Neuronal stem cell (in vitro differentiated cells): ENCODE data around the gene CAPN11.

ENCODE experiments used
- DNase-seq: peaks from one replicate; pipeline ENCODE4 v3.0.0-alpha.2; 2013; ENCODE audit warnings: low spot score
- H2AFZ ChIP-seq: one replicate; pipeline ENCODE4 v1.6.1; 2013; ENCODE audit warnings: mild to moderate bottlenecking, low read length, inconsistent platforms
- H2AK5ac ChIP-seq: 2 replicates; pipeline ENCODE4 v1.6.1; 2013; ENCODE audit warnings: low read depth, mild to moderate bottlenecking, inconsistent platforms, low read length, moderate library complexity, mixed read lengths
- H2BK120ac ChIP-seq: 2 replicates; pipeline ENCODE4 v1.6.1; 2013; ENCODE audit warnings: low read depth, mild to moderate bottlenecking, inconsistent platforms, low read length, moderate library complexity, mixed read lengths
- H2BK12ac ChIP-seq: one replicate; pipeline ENCODE4 v1.6.1; 2013; ENCODE audit warnings: low read length, inconsistent platforms
- H2BK15ac ChIP-seq: 2 replicates; pipeline ENCODE4 v1.6.1; 2013; ENCODE audit warnings: mild to moderate bottlenecking, low read length, inconsistent platforms, mixed read lengths
- H2BK5ac ChIP-seq: one replicate; pipeline ENCODE4 v1.6.1; 2013; ENCODE audit warnings: inconsistent platforms, mild to moderate bottlenecking, low read length, moderate library complexity
- H3K14ac ChIP-seq: one replicate; pipeline ENCODE4 v1.6.1; 2013; ENCODE audit warnings: low read length, inconsistent platforms
- H3K18ac ChIP-seq: 2 replicates; pipeline ENCODE4 v1.6.1; 2013; ENCODE audit warnings: low read length, inconsistent platforms
- H3K23ac ChIP-seq: 2 replicates; pipeline ENCODE4 v1.6.1; 2013; ENCODE audit warnings: low read depth, mild to moderate bottlenecking, mixed read lengths, low read length, inconsistent platforms; ENCODE audit not compliant: poor library complexity
- H3K27ac ChIP-seq: replicated peaks from 3 replicates; pipeline ENCODE4 v1.5.1; 2013; ENCODE audit warnings: low read length, inconsistent platforms
- H3K27me3 ChIP-seq, 3 experiments: 2 replicates each; pipeline ENCODE4 v1.6.1; 2013; ENCODE audit warnings: low read length in 3 of 3, mild to moderate bottlenecking in 2 of 3, inconsistent platforms in 1 of 3, low read depth in 1 of 3, mixed read lengths in 1 of 3, moderate library complexity in 1 of 3; ENCODE audit not compliant: control insufficient read depth in 3 of 3, insufficient read depth in 3 of 3
- H3K36me3 ChIP-seq, 2 donors: replicated peaks in 1 of 2; 2 replicates each; pipeline ENCODE4 v1.6.1; 2013; ENCODE audit warnings: low read length in 2 of 2; ENCODE audit not compliant: control insufficient read depth in 2 of 2, insufficient read depth in 2 of 2
- H3K4ac ChIP-seq: 2 replicates; pipeline ENCODE4 v1.6.1; 2013; ENCODE audit warnings: inconsistent platforms, mild to moderate bottlenecking, low read length, moderate library complexity
- H3K4me1 ChIP-seq, 2 donors: 1 replicate in 1 of 2; 2 replicates in 1 of 2; pipeline ENCODE4 v1.6.1; 2013; ENCODE audit warnings: low read length in 2 of 2, low read depth in 1 of 2; ENCODE audit not compliant: control insufficient read depth in 2 of 2, insufficient read depth in 1 of 2
- H3K4me2 ChIP-seq: one replicate; pipeline ENCODE4 v1.6.1; 2013; ENCODE audit warnings: mild to moderate bottlenecking, low read length, inconsistent platforms; ENCODE audit not compliant: insufficient read depth, poor library complexity, severe bottlenecking
- H3K4me3 ChIP-seq, 2 donors: 2 replicates each; pipeline ENCODE4 v1.5.1; 2013; ENCODE audit warnings: low read length in 2 of 2, mild to moderate bottlenecking in 2 of 2, inconsistent platforms in 1 of 2, moderate library complexity in 1 of 2
- H3K79me1 ChIP-seq: one replicate; pipeline ENCODE4 v1.6.1; 2013; ENCODE audit warnings: low read depth, mild to moderate bottlenecking, inconsistent platforms, low read length, moderate library complexity
- H3K9ac ChIP-seq: one replicate; pipeline ENCODE4 v1.6.1; 2013; ENCODE audit warnings: mild to moderate bottlenecking, low read depth, low read length, inconsistent platforms; ENCODE audit not compliant: poor library complexity
- H3K9me3 ChIP-seq, 2 donors: replicated peaks in 1 of 2; 2 replicates each; pipeline versions ENCODE3 to v1.6.1; 2013; ENCODE audit warnings: low read length in 2 of 2, mild to moderate bottlenecking in 2 of 2, inconsistent platforms in 1 of 2, low read depth in 1 of 2, mixed read lengths in 1 of 2, moderate library complexity in 1 of 2; ENCODE audit not compliant: control insufficient read depth in 2 of 2, insufficient read depth in 1 of 2
- H4K8ac ChIP-seq: one replicate; pipeline ENCODE4 v1.6.1; 2013; ENCODE audit warnings: low read depth, mild to moderate bottlenecking, inconsistent platforms, low read length, moderate library complexity
- H4K91ac ChIP-seq: one replicate; pipeline ENCODE4 v1.6.1; 2013; ENCODE audit warnings: low read length, low read depth, mild to moderate bottlenecking, inconsistent platforms; ENCODE audit not compliant: poor library complexity
- WGBS, 2 donors: extraction: QIAGEN DNeasy Blood & Tissue Kit; methylation state at CpG; one replicate each; pipeline ENCODE4 v1.1.7; 2013; ENCODE audit warnings: missing lambda C conversion rate in 2 of 2, mixed read lengths in 1 of 2; ENCODE audit not compliant: insufficient read length in 2 of 2, insufficient replicate concordance in 1 of 2; ENCODE audit errors: extremely low coverage in 2 of 2; 5-methylcytosine and 5-hydroxymethylcytosine counted together

The CAPN11 gene

GRCh38 chr6:44147256-44147655 is 11.4 kb upstream of the CAPN11 start:
- peak overlapping the region; percentile 15 for H3K9ac ChIP-seq
- no peak overlapping the region for H3K4me2 ChIP-seq
- H3K14ac ChIP-seq, result no peak overlapping the region
- no peak overlapping the region for H2BK120ac ChIP-seq
- no peaks in the 10 kb centered on the region for H3K27me3 ChIP-seq
- H4K8ac ChIP-seq, result no peak overlapping the region
- H3K4me3 ChIP-seq, result no peak overlapping the region
- H2BK12ac ChIP-seq, result no peak overlapping the region
- DNase-seq, result no peak
- H3K9me3 ChIP-seq, result no peaks in the 10 kb centered on the region
- H2AK5ac ChIP-seq, result no peak overlapping the region
- H3K4ac ChIP-seq, result no peak overlapping the region
- H3K27ac ChIP-seq, result no peak overlapping the region
- no CpG with 5 or more reads among the region's 7 CpGs for WGBS, 2 donors
- H3K79me1 ChIP-seq, result peaks cover 2% of the 10 kb centered on the region
- H2BK5ac ChIP-seq, result no peak overlapping the region
- no peak overlapping the region for H3K18ac ChIP-seq
- no peak overlapping the region for H4K91ac ChIP-seq
- H3K4me1 ChIP-seq, result peaks cover 0 to 2% of the 10 kb centered on the region in 2 donors
- peaks cover 29 to 47% of the 10 kb centered on the region in 2 donors for H3K36me3 ChIP-seq
- peak overlapping the region; percentile 61 for H3K23ac ChIP-seq
- no peak overlapping the region for H2BK15ac ChIP-seq
- H2AFZ ChIP-seq, result no peak overlapping the region

GRCh38 chr6:44148306-44148705 is 10.3 kb upstream of the CAPN11 start:
- H3K23ac ChIP-seq, result no peak overlapping the region
- H3K27me3 ChIP-seq, result no peaks in the 10 kb centered on the region
- peaks cover 0 to 2% of the 10 kb centered on the region in 2 donors for H3K4me1 ChIP-seq
- H2AFZ ChIP-seq, result no peak overlapping the region
- H4K8ac ChIP-seq, result no peak overlapping the region
- H3K18ac ChIP-seq, result no peak overlapping the region
- H3K27ac ChIP-seq, result no peak overlapping the region
- no peak overlapping the region for H3K4ac ChIP-seq
- no peak overlapping the region for H2BK5ac ChIP-seq
- no peak overlapping the region for H3K14ac ChIP-seq
- no peaks in the 10 kb centered on the region for H3K9me3 ChIP-seq
- H3K4me2 ChIP-seq, result no peak overlapping the region
- H3K79me1 ChIP-seq, result peaks cover 2% of the 10 kb centered on the region
- no peak overlapping the region for H2BK12ac ChIP-seq
- no peak overlapping the region for H4K91ac ChIP-seq
- no CpG with 5 or more reads among the region's 9 CpGs for WGBS, 2 donors
- H2BK120ac ChIP-seq, result no peak overlapping the region
- no peak overlapping the region for H2BK15ac ChIP-seq
- peak overlapping the region in 1 of 2 donors; percentile 47 for H3K4me3 ChIP-seq
- peaks cover 31 to 54% of the 10 kb centered on the region in 2 donors for H3K36me3 ChIP-seq
- no peak overlapping the region for H2AK5ac ChIP-seq
- no peak overlapping the region for H3K9ac ChIP-seq
- DNase-seq, result no peak

GRCh38 chr6:44149369-44150012 is 9.1 kb upstream of the CAPN11 start:
- Histone ChIP-seq H3K79me1 (peaks cover 4% of the 10 kb centered on the region), H2BK15ac (no peak overlapping the region), H3K14ac (no peak overlapping the region), H4K8ac (no peak overlapping the region), H4K91ac (no peak overlapping the region), H3K4me3 (peak overlapping the region in 1 of 2 donors; percentile 5), H3K23ac (no peak overlapping the region), H3K4me2 (no peak overlapping the region), H3K27me3 (no peaks in the 10 kb centered on the region), H3K4me1 (peaks cover 0 to 2% of the 10 kb centered on the region in 2 donors), H2BK120ac (no peak overlapping the region), H3K27ac (no peak overlapping the region), H3K18ac (no peak overlapping the region), H2AFZ (no peak overlapping the region), H2BK12ac (no peak overlapping the region), H3K36me3 (peaks cover 29 to 46% of the 10 kb centered on the region in 2 donors), H3K4ac (no peak overlapping the region), H3K9me3 (no peaks in the 10 kb centered on the region), H3K9ac (no peak overlapping the region), H2AK5ac (no peak overlapping the region), H2BK5ac (no peak overlapping the region)
- DNase-seq, result no peak
- no CpG with 5 or more reads among the region's 7 CpGs for WGBS, 2 donors

- H3K4ac ChIP-seq, result no peak overlapping the region
- H3K4me2 ChIP-seq, result no peak overlapping the region
- no peaks in the 10 kb centered on the region for H3K27me3 ChIP-seq
- H2AK5ac ChIP-seq, result no peak overlapping the region
- no peak overlapping the region for H2AFZ ChIP-seq
- H3K4me1 ChIP-seq, result peaks cover 0 to 2% of the 10 kb centered on the region in 2 donors
- no peak overlapping the region for H2BK120ac ChIP-seq
- no peak overlapping the region for H3K4me3 ChIP-seq
- no peaks in the 10 kb centered on the region for H3K9me3 ChIP-seq
- no peak overlapping the region for H2BK5ac ChIP-seq
- no peak overlapping the region for H4K8ac ChIP-seq
- no peak overlapping the region for H2BK15ac ChIP-seq
- no peak for DNase-seq
- no CpG with 5 or more reads among the region's 3 CpGs for WGBS, 2 donors
- H3K9ac ChIP-seq, result no peak overlapping the region
- no peak overlapping the region for H3K23ac ChIP-seq
- H3K18ac ChIP-seq, result no peak overlapping the region
- H2BK12ac ChIP-seq, result no peak overlapping the region
- peaks cover 30 to 45% of the 10 kb centered on the region in 2 donors for H3K36me3 ChIP-seq
- no peak overlapping the region for H4K91ac ChIP-seq
- H3K79me1 ChIP-seq, result peaks cover 4% of the 10 kb centered on the region
- no peak overlapping the region for H3K27ac ChIP-seq
- no peak overlapping the region for H3K14ac ChIP-seq
Observed at GRCh38 chr6:44150317-44150917, 8.2 kb upstream of the CAPN11 start.
